Astrocyte of the spinal cord (primary cell): ENCODE data around the gene SLC2A1.

Experiments used
- DNase-seq: peaks from one replicate; pipeline ENCODE4 v3.0.0; 2011; ENCODE audit warnings: low read depth, low spot score
- H3K4me3 ChIP-seq: 2 replicates; pipeline ENCODE4 v1.5.1; 2011; ENCODE audit warnings: low read depth, mild to moderate bottlenecking, low read length, moderate library complexity
- CTCF ChIP-seq: IDR thresholded peaks from 2 replicates; pipeline ENCODE4 v1.5.1; 2012; ENCODE audit warnings: low read depth, mild to moderate bottlenecking, low read length, inconsistent platforms
- in situ Hi-C: cut with HindIII; loops from 2 replicates; pipeline ENCODE4 v1.10.0; 2017; ENCODE audit warnings: low sequenced_read_pairs

The SLC2A1 gene

GRCh38 chr1:42917241-42917495 lies 41.5 kb downstream of the SLC2A1 start:
- H3K4me3 ChIP-seq, result no peak overlapping the region
- no peak for TF ChIP-seq CTCF
- in situ Hi-C loops, result loop anchor here (25.0 kb wide), 1 partner anchor 145 kb away; no protein-coding TSS in a partner anchor
- DNase-seq, result no peak

- DNase-seq, result no peak
- no peak for TF ChIP-seq CTCF
- H3K4me3 ChIP-seq, result no peak overlapping the region
- in situ Hi-C loops, result loop anchor here (25.0 kb wide), 1 partner anchor 147 kb away; no protein-coding TSS in a partner anchor
Measured at GRCh38 chr1:42915456-42915855, 43.2 kb downstream of the SLC2A1 start.

- H3K4me3 ChIP-seq, result no peak overlapping the region
- in situ Hi-C loops, result loop anchor here (25.0 kb wide), 1 partner anchor 148 kb away; no protein-coding TSS in a partner anchor
- TF ChIP-seq CTCF, result no peak
- no peak for DNase-seq
Measured at GRCh38 chr1:42914092-42914627, 44.5 kb downstream of the SLC2A1 start.

- no peak overlapping the region for H3K4me3 ChIP-seq
- peak; percentile 80 for DNase-seq
- peak; percentile 88 for TF ChIP-seq CTCF
- in situ Hi-C loops, result loop anchor here (25.0 kb wide), 1 partner anchor 149 kb away; no protein-coding TSS in a partner anchor
Measured at GRCh38 chr1:42913426-42914091, 45.1 kb downstream of the SLC2A1 start.

GRCh38 chr1:42910985-42911384 lies 47.7 kb downstream of the SLC2A1 start:
- no peak for TF ChIP-seq CTCF
- H3K4me3 ChIP-seq, result no peak overlapping the region
- DNase-seq, result no peak
- in situ Hi-C loops, result loop anchor here (25.0 kb wide), 1 partner anchor 151 kb away; no protein-coding TSS in a partner anchor

GRCh38 chr1:42908046-42908445 lies 50.6 kb downstream of the SLC2A1 start:
- no peak for TF ChIP-seq CTCF
- DNase-seq, result no peak
- in situ Hi-C loops, result loop anchor here (25.0 kb wide), 1 partner anchor 154 kb away; no protein-coding TSS in a partner anchor

More at GRCh38 chr1:42908046-42908445, 50.6 kb downstream of the SLC2A1 start:
- no peak overlapping the region for H3K4me3 ChIP-seq
